Astrocyte of the cerebellum (primary cell): ENCODE measurements around the gene GPR160.
"Not testable (repeated sequence)": the region's sequence is repeated elsewhere in the genome, so short reads cannot be mapped to it uniquely, and the experiment has no call there.

Source experiments
- DNase-seq: peaks from one replicate; pipeline ENCODE4 v3.0.0-alpha.2; 2011; ENCODE audit warnings: low read depth
- H3K4me3 ChIP-seq: 2 replicates; pipeline ENCODE4 v1.5.1; 2011; ENCODE audit warnings: mild to moderate bottlenecking, low read depth, low read length, moderate library complexity
- in situ Hi-C: cut with HindIII; loops from 2 replicates; pipeline ENCODE4 v1.10.0; 2017; ENCODE audit warnings: low sequenced_read_pairs
- TF ChIP-seq, protein P1 (sequence below): IDR thresholded peaks from 2 replicates; pipeline ENCODE4 v1.5.1; 2012; ENCODE audit warnings: low read length, low read depth, moderate library complexity, mild to moderate bottlenecking; ENCODE audit errors: missing control alignments

The GPR160 gene

DNA sequence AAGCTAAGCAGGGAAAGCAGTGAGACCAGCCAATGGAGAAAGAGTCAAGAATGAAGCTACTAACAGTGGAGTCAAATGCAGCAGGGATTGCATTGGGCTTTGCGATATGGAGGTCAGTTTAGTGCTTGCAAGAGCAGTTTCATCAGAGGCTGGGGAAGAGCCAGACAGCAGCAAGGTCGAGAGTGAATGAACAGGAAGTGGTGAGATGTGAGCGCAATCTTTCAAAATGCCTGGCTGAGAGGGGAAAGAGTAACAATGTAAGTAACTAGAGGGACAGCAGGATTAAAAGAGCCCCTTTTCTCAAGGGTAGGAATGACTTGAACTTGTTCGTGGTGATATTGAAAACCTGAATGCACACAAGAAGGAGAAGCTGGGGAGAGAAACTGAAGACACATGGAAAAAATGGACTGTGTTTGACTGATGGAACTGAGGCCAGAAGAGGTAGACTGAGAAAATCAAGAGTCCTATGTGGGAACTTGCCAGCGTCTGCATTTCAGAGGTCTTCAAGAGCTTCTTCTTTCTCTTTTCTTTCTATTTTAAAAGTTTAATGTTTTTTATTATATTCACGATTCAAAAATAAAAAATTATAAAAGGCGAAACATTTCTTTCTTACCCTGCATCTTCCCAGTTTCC is 30.6 kb upstream of the GPR160 start:
- DNase-seq: peak; percentile 15
- H3K4me3 ChIP-seq: no peak overlapping the region
- TF ChIP-seq, protein P1, sequence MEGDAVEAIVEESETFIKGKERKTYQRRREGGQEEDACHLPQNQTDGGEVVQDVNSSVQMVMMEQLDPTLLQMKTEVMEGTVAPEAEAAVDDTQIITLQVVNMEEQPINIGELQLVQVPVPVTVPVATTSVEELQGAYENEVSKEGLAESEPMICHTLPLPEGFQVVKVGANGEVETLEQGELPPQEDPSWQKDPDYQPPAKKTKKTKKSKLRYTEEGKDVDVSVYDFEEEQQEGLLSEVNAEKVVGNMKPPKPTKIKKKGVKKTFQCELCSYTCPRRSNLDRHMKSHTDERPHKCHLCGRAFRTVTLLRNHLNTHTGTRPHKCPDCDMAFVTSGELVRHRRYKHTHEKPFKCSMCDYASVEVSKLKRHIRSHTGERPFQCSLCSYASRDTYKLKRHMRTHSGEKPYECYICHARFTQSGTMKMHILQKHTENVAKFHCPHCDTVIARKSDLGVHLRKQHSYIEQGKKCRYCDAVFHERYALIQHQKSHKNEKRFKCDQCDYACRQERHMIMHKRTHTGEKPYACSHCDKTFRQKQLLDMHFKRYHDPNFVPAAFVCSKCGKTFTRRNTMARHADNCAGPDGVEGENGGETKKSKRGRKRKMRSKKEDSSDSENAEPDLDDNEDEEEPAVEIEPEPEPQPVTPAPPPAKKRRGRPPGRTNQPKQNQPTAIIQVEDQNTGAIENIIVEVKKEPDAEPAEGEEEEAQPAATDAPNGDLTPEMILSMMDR: no peak
- in situ Hi-C loops: no loop called here

GRCh38 chr3:170010498-170010897 is 27.3 kb upstream of the GPR160 start:
- no peak overlapping the region for H3K4me3 ChIP-seq
- TF ChIP-seq, protein P1: no peak
- no peak for DNase-seq
- in situ Hi-C loops: no loop called here

DNA sequence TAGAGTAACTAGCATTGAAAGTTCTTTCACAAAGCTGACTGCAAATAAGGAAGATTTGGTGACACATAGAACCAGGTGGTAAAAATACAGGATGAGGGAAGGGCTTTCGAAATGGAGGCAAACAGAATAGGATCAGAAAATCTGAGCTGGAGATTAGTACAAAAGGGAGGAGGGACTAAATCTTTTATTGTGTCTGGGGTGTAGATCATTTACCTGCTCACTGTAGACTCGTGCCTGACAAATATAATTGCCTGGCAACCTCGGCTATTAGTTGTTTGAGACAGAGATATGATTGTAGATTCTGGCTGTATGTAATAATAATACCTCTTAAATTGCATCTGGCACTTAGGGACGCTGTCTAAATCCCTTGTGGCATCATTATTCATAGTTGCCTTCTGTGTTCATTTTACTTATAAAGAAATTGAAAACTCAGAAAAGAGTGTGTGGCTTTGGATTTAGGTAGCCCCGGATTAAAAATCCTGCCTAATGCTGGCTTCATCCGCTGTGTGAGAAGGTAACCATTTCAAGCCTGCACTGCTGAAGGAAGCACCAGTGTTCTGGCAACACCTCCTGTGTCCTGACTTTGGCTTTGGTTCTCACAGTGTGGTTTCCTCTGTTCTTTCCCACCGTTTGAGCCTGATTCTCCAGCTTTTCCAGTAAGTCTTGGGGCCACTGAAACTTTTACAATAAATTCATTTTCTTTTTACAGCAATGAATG is 25.0 kb upstream of the GPR160 start:
- DNase-seq: no peak
- in situ Hi-C loops: no loop called here
- TF ChIP-seq, protein P1: no peak
- H3K4me3 ChIP-seq: no peak overlapping the region

DNA sequence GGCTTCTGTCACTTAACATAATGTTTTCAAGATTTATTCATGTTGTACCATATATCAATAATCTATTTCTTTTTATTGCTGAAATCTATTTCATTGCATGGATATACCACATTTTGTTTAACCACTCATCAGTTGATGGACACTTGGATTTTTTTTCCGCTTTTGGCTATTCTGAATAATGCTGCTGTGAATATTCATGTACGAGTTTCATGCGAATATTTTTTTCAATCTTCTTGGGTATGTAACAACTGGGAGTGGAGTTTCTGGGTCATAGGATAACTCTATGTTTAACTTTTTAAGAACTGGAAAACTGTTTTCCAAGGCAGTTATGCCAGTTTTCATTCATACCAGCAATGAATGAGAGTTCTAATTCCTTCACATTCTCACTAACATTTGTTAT is 21.7 kb upstream of the GPR160 start:
- no peak overlapping the region for H3K4me3 ChIP-seq
- TF ChIP-seq, protein P1: no peak
- DNase-seq: no peak
- in situ Hi-C loops: no loop called here

DNA sequence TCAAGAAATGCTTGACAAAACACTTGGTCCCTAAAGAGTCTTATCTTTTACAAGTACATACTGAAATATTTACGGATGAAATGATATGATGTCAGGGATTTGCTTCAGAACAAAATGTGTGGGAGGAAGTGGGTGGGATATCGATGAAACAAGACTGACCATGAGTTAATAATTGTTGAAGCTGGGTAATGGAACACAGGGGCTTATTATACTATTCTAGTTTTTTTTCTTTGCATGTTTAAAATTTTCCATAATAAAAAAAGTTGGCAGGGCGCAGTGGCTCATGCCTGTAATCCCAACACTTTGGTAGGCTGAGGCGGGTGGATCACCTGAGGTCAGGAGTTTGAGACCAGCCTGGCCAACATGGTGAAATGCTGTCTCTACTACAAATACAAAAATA is 18.5 kb upstream of the GPR160 start:
- in situ Hi-C loops, DNase-seq, H3K4me3 ChIP-seq: not testable (repeated sequence)

GRCh38 chr3:170021083-170021482 is 16.7 kb upstream of the GPR160 start:
- no peak for DNase-seq
- no peak overlapping the region for H3K4me3 ChIP-seq
- TF ChIP-seq, protein P1: peak; percentile 10
- in situ Hi-C loops: no loop called here

GRCh38 chr3:170022336-170022735 is 15.5 kb upstream of the GPR160 start:
- no peak overlapping the region for H3K4me3 ChIP-seq
- DNase-seq: no peak
- TF ChIP-seq, protein P1: no peak
- in situ Hi-C loops: no loop called here
